ENCODE results near the gene KAZN.

KAZN gene

GRCh38 chr1:14590411-14591180, 7.9 kb upstream of the KAZN start:
- DNase-seq (ENCODE audit: low read depth), result no peak

- no peak for DNase-seq (ENCODE audit: low read depth)
Observed at GRCh38 chr1:14591600-14591999, 6.9 kb upstream of the KAZN start.

GRCh38 chr1:14592004-14592631, 6.4 kb upstream of the KAZN start:
- no peak for DNase-seq (ENCODE audit: low read depth)

DNA sequence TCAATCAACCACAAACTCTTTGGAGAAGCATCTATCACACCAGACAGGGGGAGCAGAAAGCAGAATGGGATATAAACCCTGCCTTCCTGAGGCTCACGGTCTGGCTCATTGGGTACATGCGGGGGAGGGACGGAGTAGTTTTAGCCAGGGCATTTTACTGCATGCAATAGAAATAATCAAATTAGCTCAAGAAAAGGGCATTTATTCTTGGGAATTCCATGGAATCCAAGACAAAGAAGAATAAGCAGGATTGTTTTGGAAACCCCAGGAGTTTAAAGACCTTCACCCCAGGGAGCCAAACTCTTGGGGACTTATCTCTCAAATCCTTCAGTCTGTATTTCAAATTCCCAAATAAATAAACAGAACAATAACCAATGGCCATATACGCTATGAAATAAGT, 5.2 kb upstream of the KAZN start:
- DNase-seq (ENCODE audit: low read depth), result no peak

DNA sequence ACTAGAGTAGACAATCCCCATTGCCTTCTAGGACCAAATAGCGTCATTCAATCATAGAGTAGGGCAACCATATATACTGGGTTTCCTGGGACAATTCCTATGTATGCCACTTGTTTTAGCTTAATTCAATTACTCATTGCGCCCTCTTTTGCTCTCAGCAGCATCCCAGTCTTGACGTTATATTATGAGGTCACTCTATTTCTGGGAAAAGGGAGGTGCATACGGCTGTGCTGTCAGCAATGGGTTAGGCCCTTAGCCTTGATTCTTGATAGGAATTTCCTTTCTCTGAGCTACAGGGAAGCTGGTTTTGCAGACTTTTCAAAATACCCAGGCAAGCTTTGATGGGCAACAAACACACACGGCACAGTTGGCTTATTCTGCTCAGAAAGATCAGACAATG, 4.4 kb upstream of the KAZN start:
- DNase-seq (ENCODE audit: low read depth), result no peak

DNA sequence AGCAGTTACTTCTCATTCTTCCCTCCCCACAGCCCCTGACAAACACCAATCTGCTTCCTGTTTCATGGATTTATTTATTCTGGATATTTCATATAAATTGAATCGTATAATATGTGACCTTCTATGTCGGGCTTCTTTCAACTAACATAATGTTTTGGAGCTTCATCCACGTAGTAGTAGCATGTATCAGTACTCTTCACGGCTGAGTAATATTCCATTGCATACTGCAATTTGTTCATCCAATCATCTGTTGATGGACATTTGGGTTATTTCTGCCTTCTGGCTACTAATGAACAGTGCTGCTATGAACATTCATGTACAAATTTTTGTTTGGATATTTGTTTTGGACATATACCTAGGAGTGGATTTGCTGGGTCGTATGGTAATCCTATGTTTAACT, 1.9 kb upstream of the KAZN start:
- DNase-seq (ENCODE audit: low read depth), result no peak

- DNase-seq (ENCODE audit: low read depth), result no peak
Observed at GRCh38 chr1:14597343-14598006, 1.0 kb upstream of the KAZN start.

GRCh38 chr1:14598007-14598497, 433 bp upstream of the KAZN start:
- no peak for DNase-seq (ENCODE audit: low read depth)

DNA sequence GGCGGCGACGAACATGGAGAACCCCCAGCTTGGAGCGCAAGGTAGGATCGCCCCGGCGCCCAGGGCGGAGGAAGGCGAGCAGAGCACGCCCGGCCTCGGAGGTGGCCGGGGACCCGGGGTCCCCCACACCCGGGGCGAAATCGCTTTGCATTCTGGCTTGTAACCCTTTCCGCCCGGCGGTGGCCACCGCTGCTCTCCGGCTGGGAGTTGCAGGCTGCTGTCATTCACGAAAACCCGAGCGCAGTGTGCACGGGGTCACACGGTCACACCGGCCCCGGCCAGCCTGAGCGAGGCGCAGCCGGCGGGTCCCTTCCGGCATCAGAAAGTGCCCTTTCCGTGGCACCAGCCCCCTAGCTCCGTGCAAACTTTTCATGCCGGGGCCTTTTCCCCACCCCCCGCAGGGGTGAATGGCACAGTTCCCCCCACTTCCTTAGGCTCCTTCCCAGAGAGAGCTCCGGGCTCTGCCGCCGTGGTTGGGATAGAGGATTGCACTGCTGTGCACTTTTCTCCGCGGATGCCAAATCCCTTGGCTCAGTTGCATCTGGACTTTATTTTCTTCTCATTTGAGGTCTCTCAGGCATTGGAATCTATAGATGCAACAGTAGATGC, 802 bp downstream of the KAZN start:
- no peak for DNase-seq (ENCODE audit: low read depth)

DNA sequence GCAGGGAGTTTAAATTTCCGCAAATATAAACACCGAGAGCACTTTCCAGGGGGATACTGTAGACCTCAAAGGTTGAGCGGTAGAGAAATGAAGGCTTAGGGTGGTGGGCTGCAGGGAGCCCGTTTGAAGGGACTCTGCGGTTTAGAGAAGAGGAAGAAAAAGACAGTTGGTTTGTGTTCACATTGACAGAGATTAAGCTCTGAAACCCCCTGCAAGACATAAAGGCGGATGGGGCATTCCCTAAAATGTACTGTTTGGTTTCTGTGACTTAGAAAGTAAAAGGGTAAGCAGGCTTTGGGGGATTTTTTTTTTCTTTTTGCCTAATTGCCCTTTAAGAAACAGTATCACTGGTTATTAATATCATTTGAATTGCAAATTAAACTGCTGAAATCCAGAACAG, 1.3 kb downstream of the KAZN start:
- no peak for DNase-seq (ENCODE audit: low read depth)

GRCh38 chr1:14600405-14601112, 2.1 kb downstream of the KAZN start:
- no peak for DNase-seq (ENCODE audit: low read depth)

- DNase-seq (ENCODE audit: low read depth), result no peak
Observed at GRCh38 chr1:14602136-14602535, 3.7 kb downstream of the KAZN start.

DNA sequence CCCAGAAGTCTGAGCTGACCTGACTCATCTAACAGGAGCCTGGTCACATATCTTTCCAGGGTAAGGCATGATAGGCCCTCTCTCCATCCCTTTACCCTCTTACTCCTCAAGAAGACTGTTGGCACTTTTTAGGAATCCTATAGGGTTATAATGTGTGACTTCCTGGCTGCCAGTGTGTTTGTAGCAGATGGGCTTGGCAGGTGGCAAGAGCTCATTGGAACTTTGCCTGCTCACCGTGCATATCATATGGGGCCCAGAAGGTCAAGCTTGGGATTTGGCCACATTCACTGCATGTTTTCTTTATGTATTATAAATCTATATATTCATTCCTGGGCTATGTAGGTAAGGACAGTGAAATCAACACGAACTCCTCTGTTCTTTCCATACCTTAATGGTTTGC, 5.2 kb downstream of the KAZN start:
- no peak for DNase-seq (ENCODE audit: low read depth)

- DNase-seq (ENCODE audit: low read depth), result no peak
Observed at GRCh38 chr1:14604414-14604813, 5.9 kb downstream of the KAZN start.

DNA sequence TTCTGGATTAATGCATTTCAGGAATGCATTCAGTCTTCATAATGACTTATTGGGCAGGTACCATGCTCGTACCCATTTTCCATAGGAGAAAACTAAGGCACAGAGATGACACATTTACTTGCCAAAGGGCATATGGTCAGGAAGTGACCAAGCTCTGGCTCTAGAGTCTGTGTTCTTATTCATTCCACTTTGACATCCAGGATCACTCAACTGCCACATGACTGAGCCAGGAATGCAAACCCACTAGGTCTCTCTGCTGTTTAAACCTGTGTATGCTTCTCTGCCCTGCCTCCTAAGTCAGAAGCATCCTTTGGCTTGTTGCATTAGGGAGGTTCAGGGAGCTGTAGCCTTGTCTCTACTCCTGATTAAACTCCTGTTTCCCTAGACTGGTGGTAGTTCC, 7.5 kb downstream of the KAZN start:
- DNase-seq (ENCODE audit: low read depth), result no peak

- no peak for DNase-seq (ENCODE audit: low read depth)
Observed at GRCh38 chr1:14606632-14607031, 8.1 kb downstream of the KAZN start.

- DNase-seq (ENCODE audit: low read depth), result no peak
Observed at GRCh38 chr1:14607295-14607694, 8.8 kb downstream of the KAZN start.

- DNase-seq (ENCODE audit: low read depth), result no peak
Observed at GRCh38 chr1:14608308-14608707, 9.8 kb downstream of the KAZN start.

DNA sequence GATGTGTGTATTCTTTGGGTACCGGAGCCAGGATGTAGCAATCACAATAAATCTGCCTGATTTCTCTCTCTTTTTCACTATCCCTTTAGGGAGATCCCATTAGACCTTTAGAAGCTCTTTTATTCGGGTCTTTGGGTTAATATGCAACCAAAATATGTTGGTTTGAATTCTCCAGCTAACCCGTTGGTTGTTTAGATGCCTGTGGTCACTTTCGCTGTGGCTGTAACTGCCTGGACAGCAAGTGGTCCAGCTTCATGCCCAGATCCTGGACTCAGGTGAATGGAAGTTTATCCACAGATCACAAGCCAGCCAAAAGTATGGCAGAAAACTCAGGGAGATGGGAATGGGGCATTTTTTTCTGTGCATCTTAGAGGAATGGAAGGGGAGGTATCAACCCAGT, 12.3 kb downstream of the KAZN start:
- DNase-seq (ENCODE audit: low read depth), result no peak

GRCh38 chr1:14611792-14612191, 13.3 kb downstream of the KAZN start:
- DNase-seq (ENCODE audit: low read depth), result no peak

DNA sequence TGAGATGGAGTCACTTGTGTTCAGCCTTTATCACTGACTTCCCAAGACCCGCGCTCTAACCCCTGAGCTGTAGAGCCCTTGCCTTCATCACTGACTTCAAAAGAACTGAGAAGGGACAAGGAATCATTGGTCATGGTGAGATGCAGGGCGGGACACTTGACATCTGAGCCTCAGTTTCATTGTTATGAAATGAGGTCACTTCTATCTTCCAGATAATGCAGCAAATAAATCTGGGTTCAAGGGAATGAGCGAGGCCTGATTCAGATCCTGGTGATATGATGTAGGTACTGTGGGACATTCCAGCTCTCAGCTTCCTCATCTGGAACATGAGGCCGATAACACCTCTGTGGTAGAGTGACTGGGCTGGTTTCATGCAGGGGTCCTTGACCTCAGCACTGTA, 13.8 kb downstream of the KAZN start:
- DNase-seq (ENCODE audit: low read depth), result no peak

- no peak for DNase-seq (ENCODE audit: low read depth)
Observed at GRCh38 chr1:14613926-14614325, 15.4 kb downstream of the KAZN start.
